Skeletal muscle satellite cell (primary cell): ENCODE data around the gene ADA.

Source experiments
- H3K27me3 ChIP-seq: 2 replicates; pipeline ENCODE4 v1.7.0; 2013; ENCODE audit warnings: low read length; ENCODE audit not compliant: control insufficient read depth, insufficient read depth
- H3K36me3 ChIP-seq: 2 replicates; pipeline ENCODE4 v1.7.0; 2013; ENCODE audit warnings: mild to moderate bottlenecking, control low read depth, low read length; ENCODE audit not compliant: insufficient read depth
- H3K4me1 ChIP-seq: 2 replicates; pipeline ENCODE4 v1.7.0; 2013; ENCODE audit warnings: low read length; ENCODE audit not compliant: control insufficient read depth, insufficient read depth
- H3K4me2 ChIP-seq: 2 replicates; pipeline ENCODE4 v1.7.0; 2013; ENCODE audit warnings: mild to moderate bottlenecking, low read length
- H3K4me3 ChIP-seq: 2 replicates; pipeline ENCODE4 v1.7.0; 2013; ENCODE audit warnings: low read length
- H3K9ac ChIP-seq: 2 replicates; pipeline ENCODE4 v1.7.0; 2013; ENCODE audit warnings: mild to moderate bottlenecking, low read depth, low read length, moderate library complexity
- H3K9me3 ChIP-seq: replicated peaks from 2 replicates; pipeline ENCODE4 v1.7.0; 2013; ENCODE audit warnings: mild to moderate bottlenecking, control low read depth, low read length

Gene ADA

GRCh38 chr20:44603327-44603726, 48.2 kb downstream of the ADA start:
- Histone ChIP-seq H3K36me3 (no peaks in the 10 kb centered on the region), H3K4me3 (no peak overlapping the region), H3K4me1 (peaks cover 33% of the 10 kb centered on the region), H3K4me2 (no peak overlapping the region), H3K27me3 (no peaks in the 10 kb centered on the region), H3K9me3 (no peaks in the 10 kb centered on the region), H3K9ac (no peak overlapping the region)

- Histone ChIP-seq H3K9me3 (no peaks in the 10 kb centered on the region), H3K27me3 (no peaks in the 10 kb centered on the region), H3K4me1 (peaks cover 36% of the 10 kb centered on the region), H3K36me3 (no peaks in the 10 kb centered on the region), H3K4me2 (peak overlapping the region; percentile 23), H3K4me3 (no peak overlapping the region), H3K9ac (no peak overlapping the region)
These were observed 49.7 kb downstream of the ADA start for GRCh38 chr20:44601801-44602204.

GRCh38 chr20:44601236-44601671, 50.2 kb downstream of the ADA start:
- H3K9ac ChIP-seq: peak overlapping the region; percentile 37
- H3K9me3 ChIP-seq: no peaks in the 10 kb centered on the region

GRCh38 chr20:44600758-44601201, 50.7 kb downstream of the ADA start:
- Histone ChIP-seq H3K27me3 (no peaks in the 10 kb centered on the region), H3K36me3 (no peaks in the 10 kb centered on the region), H3K4me1 (peaks cover 36% of the 10 kb centered on the region), H3K9me3 (no peaks in the 10 kb centered on the region), H3K9ac (no peak overlapping the region), H3K4me3 (no peak overlapping the region), H3K4me2 (no peak overlapping the region)

More at GRCh38 chr20:44601236-44601671, 50.2 kb downstream of the ADA start:
- Histone ChIP-seq H3K36me3 (no peaks in the 10 kb centered on the region), H3K4me2 (peak overlapping the region; percentile 45), H3K4me3 (no peak overlapping the region), H3K27me3 (no peaks in the 10 kb centered on the region), H3K4me1 (peaks cover 36% of the 10 kb centered on the region)

- Histone ChIP-seq H3K4me3 (no peak overlapping the region), H3K4me2 (no peak overlapping the region), H3K9me3 (no peaks in the 10 kb centered on the region), H3K9ac (no peak overlapping the region), H3K4me1 (peaks cover 36% of the 10 kb centered on the region), H3K27me3 (no peaks in the 10 kb centered on the region), H3K36me3 (no peaks in the 10 kb centered on the region)
These were observed 51.2 kb downstream of the ADA start for GRCh38 chr20:44600301-44600700.

GRCh38 chr20:44599715-44600114, 51.8 kb downstream of the ADA start:
- H3K9me3 ChIP-seq: no peaks in the 10 kb centered on the region
- no peak overlapping the region for H3K9ac ChIP-seq
- H3K27me3 ChIP-seq: no peaks in the 10 kb centered on the region
- no peaks in the 10 kb centered on the region for H3K36me3 ChIP-seq
- H3K4me2 ChIP-seq: no peak overlapping the region
- H3K4me3 ChIP-seq: no peak overlapping the region
- peaks cover 36% of the 10 kb centered on the region for H3K4me1 ChIP-seq

GRCh38 chr20:44598423-44599305, 52.8 kb downstream of the ADA start:
- no peak overlapping the region for H3K4me3 ChIP-seq
- H3K9me3 ChIP-seq: no peaks in the 10 kb centered on the region
- no peak overlapping the region for H3K9ac ChIP-seq
- H3K4me1 ChIP-seq: peaks cover 33% of the 10 kb centered on the region
- no peaks in the 10 kb centered on the region for H3K36me3 ChIP-seq
- no peak overlapping the region for H3K4me2 ChIP-seq
- no peaks in the 10 kb centered on the region for H3K27me3 ChIP-seq

- Histone ChIP-seq H3K4me2 (no peak overlapping the region), H3K4me1 (peaks cover 33% of the 10 kb centered on the region), H3K4me3 (no peak overlapping the region), H3K9me3 (no peaks in the 10 kb centered on the region), H3K9ac (no peak overlapping the region), H3K36me3 (no peaks in the 10 kb centered on the region), H3K27me3 (no peaks in the 10 kb centered on the region)
These were observed 53.6 kb downstream of the ADA start for GRCh38 chr20:44597930-44598329.

- H3K9me3 ChIP-seq: no peaks in the 10 kb centered on the region
- no peak overlapping the region for H3K4me3 ChIP-seq
- H3K4me2 ChIP-seq: no peak overlapping the region
- H3K36me3 ChIP-seq: no peaks in the 10 kb centered on the region
- no peak overlapping the region for H3K9ac ChIP-seq
- H3K4me1 ChIP-seq: peaks cover 33% of the 10 kb centered on the region
- no peaks in the 10 kb centered on the region for H3K27me3 ChIP-seq
These were observed 54.0 kb downstream of the ADA start for GRCh38 chr20:44597516-44597915.

GRCh38 chr20:44596876-44597275, 54.6 kb downstream of the ADA start:
- Histone ChIP-seq H3K9ac (no peak overlapping the region), H3K36me3 (peaks cover 2% of the 10 kb centered on the region)

GRCh38 chr20:44596010-44596409, 55.5 kb downstream of the ADA start:
- Histone ChIP-seq H3K4me3 (no peak overlapping the region), H3K4me2 (no peak overlapping the region), H3K9ac (no peak overlapping the region), H3K36me3 (peaks cover 2% of the 10 kb centered on the region), H3K4me1 (peaks cover 20% of the 10 kb centered on the region), H3K9me3 (no peaks in the 10 kb centered on the region), H3K27me3 (no peaks in the 10 kb centered on the region)

More at GRCh38 chr20:44596876-44597275, 54.6 kb downstream of the ADA start:
- Histone ChIP-seq H3K4me2 (no peak overlapping the region), H3K9me3 (no peaks in the 10 kb centered on the region), H3K4me1 (peaks cover 28% of the 10 kb centered on the region), H3K27me3 (no peaks in the 10 kb centered on the region), H3K4me3 (no peak overlapping the region)

GRCh38 chr20:44594730-44595129, 56.8 kb downstream of the ADA start:
- Histone ChIP-seq H3K9me3 (no peaks in the 10 kb centered on the region), H3K9ac (no peak overlapping the region), H3K4me3 (no peak overlapping the region), H3K4me2 (no peak overlapping the region), H3K4me1 (peaks cover 11% of the 10 kb centered on the region), H3K27me3 (no peaks in the 10 kb centered on the region), H3K36me3 (peaks cover 2% of the 10 kb centered on the region)
